Measurements from ENCODE around the gene ANKRD36B. TPM values are rescaled to one million over a fixed set of nuclear protein-coding genes. Genes with fewer than 3 reads are reported as not detected.
"Not testable (repeated sequence)": the region's sequence is repeated elsewhere in the genome, so short reads cannot be mapped to it uniquely, and the experiment has no call there.

The ANKRD36B gene
- total RNA-seq, 1 donor from 2014 or later: 91.8 TPM

GRCh38 chr2:97549058-97549457, 40.6 kb downstream of the ANKRD36B start:
- not testable (repeated sequence) for DNase-seq

GRCh38 chr2:97548536-97548935, 41.1 kb downstream of the ANKRD36B start:
- not testable (repeated sequence) for DNase-seq

- no peak for DNase-seq
Measured at GRCh38 chr2:97546711-97547110, 43.0 kb downstream of the ANKRD36B start.

- DNase-seq: not testable (repeated sequence)
Measured at GRCh38 chr2:97544911-97545310, 44.8 kb downstream of the ANKRD36B start.

- DNase-seq: not testable (repeated sequence)
Measured at GRCh38 chr2:97525904-97526303, 63.8 kb downstream of the ANKRD36B start.

- DNase-seq: not testable (repeated sequence)
Measured at GRCh38 chr2:97523816-97524215, 65.9 kb downstream of the ANKRD36B start.

GRCh38 chr2:97522916-97523555, 66.6 kb downstream of the ANKRD36B start:
- not testable (repeated sequence) for DNase-seq

GRCh38 chr2:97495651-97496050, 94.0 kb downstream of the ANKRD36B start:
- not testable (repeated sequence) for DNase-seq

GRCh38 chr2:97490141-97490540, 99.5 kb downstream of the ANKRD36B start:
- not testable (repeated sequence) for DNase-seq

Other genes with a start within 250 kb of the ANKRD36B start
- gene COX5B, start 56.2 kb upstream of the ANKRD36B start, total RNA-seq: 344 TPM
- gene ACTR1B, start 74.2 kb upstream of the ANKRD36B start, total RNA-seq: 48.8 TPM
- gene C2orf92, start 79.8 kb upstream of the ANKRD36B start, total RNA-seq: 8.5 TPM
- 3.7 TPM for gene ZAP70, start 123.7 kb upstream of the ANKRD36B start, total RNA-seq

All from tongue (tissue), 2 donors.